Activated CD4-positive, alpha-beta T cell treated with anti-CD3 and anti-CD28 coated beads for 1 hour (primary cell): ENCODE measurements around the gene CRISPLD2.

Source experiments
- DNase-seq: peaks from one replicate; pipeline ENCODE4 v3.0.0-alpha.2; 2020

The CRISPLD2 gene, protein sequence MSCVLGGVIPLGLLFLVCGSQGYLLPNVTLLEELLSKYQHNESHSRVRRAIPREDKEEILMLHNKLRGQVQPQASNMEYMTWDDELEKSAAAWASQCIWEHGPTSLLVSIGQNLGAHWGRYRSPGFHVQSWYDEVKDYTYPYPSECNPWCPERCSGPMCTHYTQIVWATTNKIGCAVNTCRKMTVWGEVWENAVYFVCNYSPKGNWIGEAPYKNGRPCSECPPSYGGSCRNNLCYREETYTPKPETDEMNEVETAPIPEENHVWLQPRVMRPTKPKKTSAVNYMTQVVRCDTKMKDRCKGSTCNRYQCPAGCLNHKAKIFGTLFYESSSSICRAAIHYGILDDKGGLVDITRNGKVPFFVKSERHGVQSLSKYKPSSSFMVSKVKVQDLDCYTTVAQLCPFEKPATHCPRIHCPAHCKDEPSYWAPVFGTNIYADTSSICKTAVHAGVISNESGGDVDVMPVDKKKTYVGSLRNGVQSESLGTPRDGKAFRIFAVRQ

DNA sequence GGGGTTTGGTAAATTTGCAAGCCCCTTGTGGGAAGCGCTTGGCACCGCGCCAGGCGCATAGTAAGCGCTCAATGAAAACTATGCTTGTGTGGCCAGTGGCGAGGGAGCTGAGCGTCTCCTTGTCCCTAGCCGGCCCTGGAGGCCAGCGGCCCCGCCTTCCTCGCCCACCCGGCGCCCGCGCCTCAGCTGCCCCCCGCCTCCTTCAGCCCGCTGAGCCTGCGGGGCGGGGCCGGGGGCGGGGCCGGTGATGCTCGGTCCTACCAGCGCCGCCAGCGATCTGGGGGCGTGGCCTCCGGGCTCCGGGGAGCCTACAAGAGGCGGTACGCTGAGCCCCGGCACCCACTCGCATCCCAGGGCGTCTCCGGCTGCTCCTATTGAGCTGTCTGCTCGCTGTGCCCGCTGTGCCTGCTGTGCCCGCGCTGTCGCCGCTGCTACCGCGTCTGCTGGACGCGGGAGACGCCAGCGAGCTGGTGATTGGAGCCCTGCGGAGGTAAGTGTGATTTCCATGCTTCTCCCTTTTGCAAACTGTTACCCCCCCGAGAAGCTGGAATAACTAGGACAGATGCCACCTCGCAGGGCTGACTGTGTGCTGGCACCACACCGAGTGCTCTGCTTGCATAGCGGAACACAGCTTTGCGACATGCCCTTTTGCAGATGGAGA is at the start of gene CRISPLD2:
TSS of gene CRISPLD2 (plus strand) at position 342 of the 661 bp plus-strand sequence. CDS start 18,511 bp downstream, outside the sequence.
- DNase-seq = peak; percentile 80

DNA sequence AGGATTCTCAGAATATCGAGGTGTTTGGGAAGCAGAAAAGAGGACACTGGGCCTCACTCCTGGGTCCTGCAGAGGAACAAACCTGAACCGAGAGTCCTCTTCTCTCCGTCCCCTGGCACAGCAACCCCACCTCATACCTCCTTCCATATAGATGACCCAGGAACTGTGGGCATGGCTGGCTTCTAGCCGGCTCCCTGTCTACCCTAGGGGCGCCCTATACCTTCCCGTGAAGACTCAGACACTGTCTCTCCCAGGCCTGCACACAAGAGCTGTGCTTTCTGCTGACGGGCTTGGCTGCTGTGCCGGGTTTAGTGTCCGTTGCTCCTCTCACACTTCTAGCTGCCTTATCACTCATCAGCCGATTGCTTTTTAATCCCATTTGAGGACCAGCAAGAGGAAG is 46.5 kb upstream of the CRISPLD2 start:
- no peak for DNase-seq

DNA sequence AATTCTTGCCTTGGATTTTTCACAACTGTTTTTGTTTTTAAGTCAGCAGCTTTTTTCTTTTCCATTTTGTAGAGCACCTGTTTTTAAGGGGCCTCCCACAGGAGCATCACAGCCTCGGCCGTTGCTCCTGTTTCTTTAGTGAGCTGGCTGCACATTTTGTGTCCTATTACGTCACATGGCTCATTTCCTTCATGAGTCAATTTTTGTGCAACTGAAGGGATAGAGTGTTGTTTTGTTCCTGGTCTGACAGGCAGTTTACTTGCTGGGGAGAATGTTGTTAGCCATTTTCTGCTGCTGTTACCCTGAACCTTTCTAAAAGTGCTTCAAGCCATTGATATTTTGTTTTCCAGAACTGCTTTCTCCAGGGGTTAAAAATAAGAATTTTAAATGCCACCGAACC is 45.0 kb upstream of the CRISPLD2 start:
- no peak for DNase-seq

DNA sequence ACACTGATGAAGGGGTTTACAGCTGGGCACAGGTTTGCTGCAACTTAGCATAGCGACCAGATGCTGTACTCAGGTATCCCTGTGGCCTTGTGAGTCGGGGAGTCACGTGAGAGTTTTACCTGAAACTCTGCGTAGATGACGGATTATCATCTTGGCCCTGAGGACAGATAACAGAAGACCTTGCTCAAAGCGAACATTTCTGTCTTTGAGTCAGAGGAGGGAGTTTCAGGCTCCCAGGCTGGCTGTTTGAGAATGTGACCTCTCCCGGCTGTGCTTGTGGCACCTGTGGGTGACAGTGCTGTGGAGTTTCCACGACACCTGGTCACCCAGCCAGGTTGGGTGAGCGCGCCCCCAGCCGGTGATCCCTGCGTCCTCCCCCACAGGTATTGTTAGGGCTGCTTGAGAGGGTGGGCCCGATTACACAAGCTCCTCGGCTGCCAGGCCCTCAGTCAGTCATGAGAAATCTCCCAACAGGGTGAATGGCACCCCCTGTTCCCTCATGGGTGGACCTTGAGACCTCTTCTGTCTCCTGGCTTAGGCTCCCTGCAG is 44.4 kb upstream of the CRISPLD2 start:
- no peak for DNase-seq

DNA sequence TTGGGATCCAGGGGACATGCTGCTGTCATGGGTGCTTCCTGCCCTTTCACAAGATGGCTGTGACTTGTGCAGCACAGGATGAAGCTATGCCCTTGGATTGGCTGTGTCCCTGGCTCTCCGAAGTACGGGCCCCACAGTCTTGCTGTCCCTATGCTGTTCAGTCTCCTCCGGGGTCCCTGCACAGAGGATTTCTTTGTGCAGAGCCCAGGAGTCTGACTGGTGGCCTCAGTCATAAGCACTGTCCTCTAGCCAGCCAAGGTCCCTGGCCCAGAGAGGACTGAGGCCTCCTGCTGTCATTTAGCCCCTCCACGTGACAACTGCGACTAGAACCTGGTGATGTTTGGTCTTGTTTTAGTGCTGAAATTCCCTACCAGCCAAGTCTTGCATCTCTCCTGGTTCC is 42.4 kb upstream of the CRISPLD2 start:
- no peak for DNase-seq

DNA sequence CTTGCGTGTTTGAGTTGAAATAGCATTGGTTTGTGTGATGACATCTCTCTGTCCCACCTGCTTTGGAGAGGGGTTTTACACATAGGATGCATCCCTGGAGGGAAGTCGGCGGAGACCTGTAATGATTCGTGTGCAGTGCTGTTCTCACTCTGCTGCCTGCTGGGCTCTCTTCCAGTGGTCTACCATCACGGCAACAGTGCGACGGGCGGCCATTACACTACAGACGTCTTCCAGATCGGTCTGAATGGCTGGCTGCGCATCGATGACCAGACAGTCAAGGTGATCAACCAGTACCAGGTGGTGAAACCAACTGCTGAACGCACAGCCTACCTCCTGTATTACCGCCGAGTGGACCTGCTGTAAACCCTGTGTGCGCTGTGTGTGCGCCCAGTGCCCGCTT is 41.1 kb upstream of the CRISPLD2 start:
- DNase-seq = no peak

DNA sequence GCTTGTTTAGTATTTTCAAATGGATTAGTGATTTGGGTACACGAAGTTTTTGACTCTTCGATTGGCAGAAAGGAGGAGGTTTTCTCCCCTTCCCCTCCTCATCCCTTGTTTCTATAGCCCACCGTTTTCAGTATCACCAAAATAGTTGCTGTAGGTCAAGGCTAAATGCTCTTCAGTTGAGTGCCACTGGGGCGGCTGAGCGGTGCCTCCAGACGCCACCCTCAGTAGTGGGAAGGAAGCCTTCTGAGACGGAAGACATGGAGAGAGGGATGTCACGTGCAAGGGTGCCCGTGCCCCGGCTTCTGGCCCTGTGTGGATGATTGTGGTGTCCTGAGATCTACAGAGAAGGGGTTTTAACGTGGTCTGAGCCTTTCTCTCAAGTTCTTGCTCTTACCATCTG is 39.7 kb upstream of the CRISPLD2 start:
- DNase-seq = no peak

DNA sequence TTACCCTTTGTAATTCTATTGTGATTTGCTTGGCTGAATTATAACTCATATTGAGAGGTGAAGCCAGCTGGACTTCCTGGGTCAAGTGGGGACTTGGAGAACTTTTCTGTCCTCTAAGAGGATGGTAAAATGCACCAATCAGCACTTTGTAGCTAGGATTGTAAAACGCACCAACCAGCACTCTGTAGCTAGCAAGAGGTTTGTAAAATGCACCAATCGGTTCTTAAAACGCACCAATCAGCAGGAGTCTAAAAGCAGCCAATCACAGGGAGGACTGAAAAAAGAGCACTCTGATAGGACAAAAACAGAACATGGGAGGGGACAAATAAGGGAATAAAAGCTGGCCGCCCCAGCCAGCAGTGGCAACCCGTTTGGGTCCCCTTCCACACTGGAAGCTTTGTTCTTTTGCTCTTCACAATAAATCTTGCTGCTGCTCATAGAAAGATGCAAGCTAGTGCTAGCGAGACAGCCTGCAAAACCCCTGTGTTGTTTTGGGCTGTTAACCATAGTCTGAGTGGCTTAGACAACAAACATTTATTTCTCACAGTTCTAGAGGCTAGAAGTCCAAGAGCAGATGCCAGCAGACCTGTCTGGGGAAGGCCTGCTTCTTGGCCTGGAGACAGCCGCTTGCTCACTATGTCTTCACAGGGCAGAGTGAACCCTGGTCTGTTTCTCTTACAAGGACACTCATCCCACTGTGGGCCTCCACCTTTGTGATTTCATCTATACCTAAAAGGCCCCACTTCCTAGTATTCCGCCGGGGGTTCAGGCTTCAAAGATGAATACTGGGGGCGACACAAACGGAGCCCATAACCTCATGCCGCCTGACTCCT is 39.0 kb upstream of the CRISPLD2 start:
- no peak for DNase-seq

DNA sequence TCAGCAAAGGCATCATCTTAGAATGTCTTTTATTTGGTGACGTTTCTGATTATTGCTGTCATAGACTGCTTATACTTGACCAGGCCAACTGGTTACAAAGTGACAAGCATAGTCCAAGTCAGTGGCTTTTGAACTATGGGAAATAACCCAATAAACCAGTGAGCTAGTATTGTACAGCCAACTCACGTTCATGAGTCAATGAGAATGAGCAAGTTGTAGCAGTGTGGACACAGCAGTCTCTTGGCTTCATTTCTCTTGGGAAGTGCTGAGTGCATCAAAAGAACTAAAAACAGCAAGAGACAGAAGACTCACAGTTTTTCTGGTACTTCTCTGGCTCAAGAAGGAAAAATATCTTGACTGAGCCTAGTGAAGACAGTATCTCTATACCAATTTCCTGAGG is 36.9 kb upstream of the CRISPLD2 start:
- DNase-seq = no peak

DNA sequence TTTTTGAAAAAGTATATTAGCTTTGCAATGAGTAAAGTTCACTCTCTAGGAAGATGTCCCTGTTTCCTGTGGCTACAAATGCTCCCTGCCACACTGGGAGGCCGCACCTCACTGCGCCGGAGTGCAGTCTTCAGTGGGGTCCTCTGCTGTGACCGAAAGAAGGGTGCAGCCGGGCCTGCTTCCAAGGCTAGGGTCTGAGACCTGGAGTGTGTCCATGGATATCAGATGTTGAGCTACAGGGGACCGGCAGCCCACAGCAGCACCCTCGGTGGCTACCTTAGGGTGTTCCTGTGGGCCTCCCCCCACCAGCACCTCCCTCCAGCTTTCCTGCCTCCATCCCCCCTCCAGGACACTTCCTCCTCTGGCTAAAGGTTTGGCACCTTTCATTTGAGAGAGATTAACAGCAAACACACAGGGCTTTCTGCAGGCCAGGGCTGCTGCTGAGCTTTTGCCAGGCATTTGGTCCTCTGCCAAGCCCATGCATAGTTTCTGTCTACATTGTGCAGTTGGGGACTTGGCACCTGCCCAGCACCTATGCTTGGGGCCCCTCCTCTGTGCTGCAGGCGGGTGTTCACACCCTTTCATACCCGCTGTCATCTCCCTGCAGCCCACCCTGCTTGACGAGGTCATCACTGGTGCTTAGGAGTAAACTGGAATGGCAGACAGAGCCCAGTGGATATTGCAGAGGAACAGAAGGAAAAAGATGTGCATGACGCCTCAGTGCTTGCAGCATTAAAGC is 33.8 kb upstream of the CRISPLD2 start:
- no peak for DNase-seq

DNA sequence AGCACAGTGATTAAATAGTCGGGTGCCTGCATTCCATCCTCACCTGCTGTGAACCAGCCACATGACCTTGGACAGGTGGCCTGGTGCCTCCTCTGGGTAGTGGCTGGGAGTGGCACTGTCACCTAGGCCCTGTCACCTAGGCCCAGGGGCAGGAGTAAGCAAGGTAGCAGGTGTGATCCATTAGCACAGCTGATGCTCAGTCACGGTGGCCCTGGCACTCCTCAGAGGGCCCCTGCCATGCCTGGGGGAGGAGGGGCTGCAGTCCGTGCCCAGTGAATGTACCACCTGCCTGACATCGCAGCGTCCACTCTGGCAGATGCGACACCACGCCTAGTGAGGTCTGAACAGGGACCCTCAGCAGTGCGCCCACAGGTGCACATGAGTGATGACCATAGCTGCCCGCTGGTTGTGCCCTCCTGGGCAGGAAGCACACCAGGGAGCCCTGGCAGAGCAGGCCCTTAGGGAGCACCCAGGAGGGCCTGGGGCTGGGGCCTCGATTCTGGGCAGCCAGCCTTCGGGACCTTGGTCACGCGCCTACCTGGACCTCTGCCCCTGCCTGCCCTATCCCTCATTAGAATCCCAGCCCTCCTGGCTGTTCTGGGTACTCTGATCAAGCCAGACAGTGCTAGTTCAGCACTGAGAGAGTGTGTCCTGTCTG is 33.1 kb upstream of the CRISPLD2 start:
- DNase-seq = no peak

DNA sequence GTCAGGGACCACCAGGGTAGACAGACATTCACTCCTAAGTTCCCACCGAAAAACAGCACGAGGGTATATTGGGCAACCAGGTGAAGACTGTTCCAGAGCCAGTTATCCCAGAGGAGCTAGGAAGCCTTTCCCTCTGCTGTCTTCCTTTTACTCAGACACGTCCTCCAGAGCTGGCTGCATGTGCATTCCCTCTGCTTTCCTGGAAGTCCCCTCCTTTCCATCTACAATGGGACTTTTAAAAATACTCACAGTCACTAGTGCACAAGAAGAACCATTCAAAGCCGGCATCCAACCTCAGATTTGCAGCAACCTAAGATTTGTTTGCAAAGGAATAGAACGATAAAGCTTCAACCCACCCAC is 32.5 kb upstream of the CRISPLD2 start:
- DNase-seq = no peak

DNA sequence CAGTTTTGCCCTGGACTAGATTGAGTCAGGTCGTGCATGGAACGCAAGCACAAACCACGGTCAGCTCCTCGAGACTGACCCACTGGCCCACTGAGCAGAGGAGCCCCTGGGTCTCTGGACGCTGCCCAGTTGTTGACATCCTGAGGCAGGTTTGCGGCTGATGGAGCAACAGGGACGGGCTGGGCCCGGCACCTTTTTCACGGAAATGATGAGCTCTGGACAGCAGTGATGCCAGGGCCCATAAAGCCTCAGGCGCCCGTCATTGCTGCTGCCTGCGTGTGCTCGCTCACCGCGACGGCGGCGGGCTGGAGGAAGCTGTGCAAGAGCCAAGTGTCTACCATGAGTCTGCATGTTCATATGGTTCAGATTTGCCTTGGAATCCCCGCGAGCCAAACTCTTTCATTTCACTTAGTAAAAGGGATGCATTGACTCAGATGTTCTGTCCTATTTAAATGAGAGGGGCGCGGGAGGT is 30.8 kb upstream of the CRISPLD2 start:
- DNase-seq = no peak

DNA sequence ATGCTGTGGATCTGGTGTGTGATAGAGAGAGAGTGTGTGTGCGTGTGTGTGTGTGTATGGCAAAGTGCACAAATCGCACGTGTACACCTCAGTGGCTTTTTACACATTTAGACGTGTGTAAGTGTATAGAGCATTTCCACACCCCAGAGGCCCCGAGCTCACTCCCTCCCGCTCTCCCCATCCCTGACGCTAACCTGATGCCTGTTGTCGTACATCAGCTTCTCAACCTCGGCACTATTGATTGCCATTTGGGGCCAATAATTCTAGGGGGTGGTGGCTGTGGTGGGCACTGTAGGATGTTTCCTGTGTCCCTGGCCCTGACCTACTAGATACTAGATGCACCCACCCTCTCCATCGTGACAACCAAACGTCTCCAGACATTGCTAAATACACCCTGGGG is 30.4 kb upstream of the CRISPLD2 start:
- no peak for DNase-seq

DNA sequence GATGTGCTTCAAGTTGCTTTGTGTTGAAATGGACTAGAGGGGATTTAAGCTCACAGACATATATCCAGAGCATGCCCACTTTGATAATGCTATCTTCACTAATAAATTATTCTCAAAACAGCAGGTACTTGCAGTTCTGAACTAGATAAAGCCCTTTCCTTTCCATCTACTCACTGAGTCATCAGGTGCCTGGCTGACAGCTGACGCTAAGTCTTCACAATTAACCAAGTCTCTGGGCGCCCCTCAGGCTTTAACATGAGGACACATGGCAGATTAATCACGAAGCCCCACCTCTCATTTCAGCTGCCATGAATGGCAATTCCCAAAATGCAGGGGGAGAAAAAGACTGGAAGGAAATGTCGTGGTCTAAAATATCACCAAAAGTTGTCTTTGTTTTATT is 29.5 kb upstream of the CRISPLD2 start:
- no peak for DNase-seq

DNA sequence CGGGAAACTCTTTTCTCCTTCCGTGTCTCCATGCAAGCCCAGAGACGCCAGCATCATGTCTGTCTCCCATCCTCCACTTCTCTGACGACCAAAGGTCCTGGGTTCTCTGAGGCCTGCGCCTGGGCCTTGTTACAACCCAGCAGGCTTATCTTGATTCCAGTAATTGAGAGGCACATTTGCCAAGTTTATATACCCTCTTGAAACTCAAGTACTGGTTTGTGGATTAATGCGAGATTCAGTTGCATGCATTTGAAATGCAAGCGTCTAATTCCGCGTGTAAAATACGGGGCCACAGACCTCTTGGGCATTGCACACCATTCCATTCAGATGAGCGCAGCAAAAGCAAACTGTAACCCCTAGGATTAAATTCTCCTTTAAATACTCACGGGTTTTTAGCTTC is 28.7 kb upstream of the CRISPLD2 start:
- DNase-seq = no peak

DNA sequence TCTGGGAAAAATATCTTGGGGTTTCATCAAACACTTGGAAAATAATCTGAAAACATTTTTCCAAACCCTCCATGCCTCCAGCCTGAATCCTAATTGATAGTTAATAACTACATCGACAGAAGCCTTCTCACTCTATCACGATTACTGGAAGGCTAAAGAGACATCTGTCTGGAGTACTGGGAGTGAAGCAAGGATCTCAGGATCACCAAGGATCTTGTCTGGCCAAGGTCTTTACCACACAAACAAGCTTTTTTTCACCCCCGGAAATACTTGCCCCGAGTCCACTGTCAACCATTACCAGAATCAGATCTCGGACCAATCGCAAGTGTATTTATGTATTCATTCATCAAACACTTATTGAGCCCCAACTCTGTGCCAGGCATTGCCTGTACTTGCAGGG is 28.3 kb upstream of the CRISPLD2 start:
- no peak for DNase-seq

DNA sequence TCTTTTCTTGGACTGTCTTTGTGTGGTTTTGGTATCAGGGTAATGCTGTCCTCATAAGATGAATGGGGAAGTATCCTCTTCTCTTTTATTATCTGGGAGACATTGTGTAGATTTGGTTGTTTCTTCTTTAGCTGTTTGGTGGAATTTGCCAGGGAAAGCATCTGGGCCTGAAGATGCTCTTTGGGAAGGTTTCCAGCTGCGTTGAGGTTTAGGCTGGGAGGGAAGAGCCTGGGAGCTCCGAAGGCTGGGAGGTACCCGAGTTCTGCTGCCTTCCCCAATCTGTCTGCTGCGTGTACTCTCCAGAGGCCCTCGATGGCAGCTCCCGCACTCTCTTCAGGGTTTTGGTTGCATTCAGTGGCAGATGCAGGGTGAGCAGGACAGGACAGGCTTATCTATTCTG is 25.6 kb upstream of the CRISPLD2 start:
- no peak for DNase-seq

DNA sequence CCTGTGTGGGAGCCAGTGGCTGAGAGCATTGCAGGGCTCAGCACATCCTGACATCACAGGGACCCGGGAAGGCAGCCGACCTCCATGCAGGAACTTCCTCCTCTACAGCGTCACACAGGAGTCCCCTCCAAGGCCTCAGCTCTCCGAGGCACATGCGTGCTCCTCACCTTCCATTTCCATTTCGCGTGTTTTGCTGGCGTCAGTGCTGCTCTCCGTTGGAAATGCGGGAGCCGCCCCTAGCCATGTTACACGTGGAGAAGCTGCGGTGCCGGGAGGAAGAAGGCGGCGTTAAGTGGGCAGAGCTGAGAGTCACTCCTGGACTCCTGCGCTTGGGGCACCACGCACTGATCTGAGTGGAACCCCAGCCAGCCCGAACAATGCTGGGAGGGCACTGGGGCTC is 25.2 kb upstream of the CRISPLD2 start:
- DNase-seq = no peak

DNA sequence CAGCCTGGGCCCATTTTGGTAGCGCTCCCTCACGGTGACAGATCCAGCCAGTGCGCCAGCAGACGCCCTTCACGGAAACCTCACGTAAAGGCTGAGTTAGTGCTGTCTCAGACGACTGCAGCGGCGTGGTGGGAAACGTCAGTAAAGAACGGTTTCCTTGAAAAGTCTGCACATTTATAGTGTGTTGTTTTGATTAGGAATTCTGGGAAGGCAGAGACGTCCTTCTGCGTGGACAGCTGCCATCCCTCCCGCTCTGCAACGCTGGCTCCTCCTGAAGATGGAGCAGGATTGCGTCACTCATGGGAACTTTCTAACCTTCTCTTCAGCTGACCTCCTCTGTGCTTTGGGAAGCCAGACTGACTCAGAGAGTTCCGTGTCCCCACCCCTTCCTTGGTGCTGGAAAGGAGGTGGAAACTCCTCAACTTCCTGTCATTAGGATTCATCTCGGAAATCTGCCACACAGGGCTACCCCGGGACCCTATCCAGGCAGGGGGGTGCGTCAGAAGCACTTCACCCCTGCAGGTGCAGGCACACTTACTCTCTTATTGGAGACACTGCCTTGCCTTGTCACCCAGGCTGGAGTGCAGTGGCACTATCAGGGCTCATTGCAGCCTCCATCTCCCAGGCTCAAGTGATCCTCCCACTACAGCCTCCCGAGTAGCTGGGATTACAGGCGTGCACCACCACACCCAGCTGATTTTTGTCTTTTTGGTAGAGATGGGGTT is 24.3 kb upstream of the CRISPLD2 start:
- no peak for DNase-seq
